ENCODE results near the gene VNN1.
"Not testable (repeated sequence)": the region's sequence is repeated elsewhere in the genome, so short reads cannot be mapped to it uniquely, and the experiment has no call there.

The VNN1 gene

GRCh38 chr6:132671295-132671694, 42.6 kb downstream of the VNN1 start:
- DNase-seq (ENCODE audit: low read depth in 3 of 3): no peak

- DNase-seq (ENCODE audit: low read depth in 3 of 3): no peak
These were observed 44.1 kb downstream of the VNN1 start for GRCh38 chr6:132669690-132670291.

- no peak for DNase-seq (ENCODE audit: low read depth in 3 of 3)
These were observed 47.7 kb downstream of the VNN1 start for GRCh38 chr6:132666118-132666517.

- DNase-seq (ENCODE audit: low read depth in 3 of 3): no peak
These were observed 49.4 kb downstream of the VNN1 start for GRCh38 chr6:132664309-132665034.

- DNase-seq (ENCODE audit: low read depth in 3 of 3): no peak
These were observed 50.2 kb downstream of the VNN1 start for GRCh38 chr6:132663661-132664060.

GRCh38 chr6:132661906-132662305, 51.9 kb downstream of the VNN1 start:
- no peak for DNase-seq (ENCODE audit: low read depth in 3 of 3)

- no peak for DNase-seq (ENCODE audit: low read depth in 3 of 3)
These were observed 54.8 kb downstream of the VNN1 start, which contains the start of gene TAAR1 for GRCh38 chr6:132659082-132659481. TSS of gene TAAR1 (minus strand) at chr6:132659182. CDS start at chr6:132646003, 13,179 bp downstream.

- DNase-seq (ENCODE audit: low read depth in 3 of 3): no peak
These were observed 62.8 kb downstream of the VNN1 start for GRCh38 chr6:132651062-132651461.

- DNase-seq (ENCODE audit: low read depth in 3 of 3): no peak
These were observed 63.4 kb downstream of the VNN1 start for GRCh38 chr6:132650429-132650828.

- no peak for DNase-seq (ENCODE audit: low read depth in 3 of 3)
These were observed 65.0 kb downstream of the VNN1 start for GRCh38 chr6:132648828-132649227.

- no peak for DNase-seq (ENCODE audit: low read depth in 3 of 3)
These were observed 65.5 kb downstream of the VNN1 start for GRCh38 chr6:132648356-132648755.

GRCh38 chr6:132643547-132643946, 70.3 kb downstream of the VNN1 start:
- DNase-seq (ENCODE audit: low read depth in 3 of 3): no peak

- DNase-seq (ENCODE audit: low read depth in 3 of 3): not testable (repeated sequence)
These were observed 76.7 kb downstream of the VNN1 start for GRCh38 chr6:132637135-132637534.

- not testable (repeated sequence) for DNase-seq (ENCODE audit: low read depth in 3 of 3)
These were observed 77.9 kb downstream of the VNN1 start for GRCh38 chr6:132635906-132636305.

GRCh38 chr6:132635288-132635687, 78.6 kb downstream of the VNN1 start:
- not testable (repeated sequence) for DNase-seq (ENCODE audit: low read depth in 3 of 3)

- no peak for DNase-seq (ENCODE audit: low read depth in 3 of 3)
These were observed 79.1 kb downstream of the VNN1 start for GRCh38 chr6:132634796-132635195.

- DNase-seq (ENCODE audit: low read depth in 3 of 3): no peak
These were observed 80.5 kb downstream of the VNN1 start for GRCh38 chr6:132633362-132633761.

All from stimulated activated CD4-positive, alpha-beta T cell treated with anti-CD3 and anti-CD28 coated beads, TNF-alpha, amount 100 ng/mL, for 48 hours (primary cell).